GM23338 (cell line): ENCODE results near the gene USP35. TPM values are rescaled to one million over a fixed set of nuclear protein-coding genes. Genes with fewer than 3 reads are reported as not detected.

ENCODE experiments used
- ATAC-seq: fragments of 200-7000 bp; cut with Tn5 transposase; 3 replicates; pipeline ENCODE4 v1.9.1; 2020
- DNase-seq: peaks from one replicate; pipeline ENCODE4 v3.0.0-alpha.2; 2015; ENCODE audit warnings: low spot score
- H2AFZ ChIP-seq: fragments of 200-600 bp; sonication (generic); 2 replicates; pipeline ENCODE4 v1.8.0; 2016; ENCODE audit warnings: antibody characterized with exemption, mild to moderate bottlenecking, moderate library complexity
- H3F3A ChIP-seq: fragments of 200-600 bp; sonication (generic); replicated peaks from 2 replicates; pipeline ENCODE4 v1.8.0; 2017; ENCODE audit warnings: antibody characterized with exemption, mixed run types, low read depth
- H3K27ac ChIP-seq: fragments of 200-600 bp; sonication (generic); 2 replicates; pipeline ENCODE4 v1.6.1; 2016; ENCODE audit warnings: low read depth
- H3K27me3 ChIP-seq: fragments of 200-600 bp; sonication (generic); 2 replicates; pipeline ENCODE4 v1.8.0; 2016; ENCODE audit warnings: mild to moderate bottlenecking, mixed run types, moderate library complexity; ENCODE audit not compliant: insufficient read depth
- H3K36me3 ChIP-seq: fragments of 200-600 bp; sonication (generic); 2 replicates; pipeline ENCODE4 v1.8.0; 2016; ENCODE audit warnings: mild to moderate bottlenecking; ENCODE audit not compliant: insufficient read depth
- H3K4me1 ChIP-seq: fragments of 200-600 bp; sonication (generic); 2 replicates; pipeline ENCODE4 v1.8.0; 2016; ENCODE audit warnings: mild to moderate bottlenecking, moderate library complexity; ENCODE audit not compliant: insufficient read depth
- H3K4me2 ChIP-seq: fragments of 200-600 bp; sonication (generic); 2 replicates; pipeline ENCODE4 v1.7.1; 2017; ENCODE audit warnings: mixed run types
- H3K4me3 ChIP-seq: fragments of 200-600 bp; sonication (generic); 2 replicates; pipeline ENCODE4 v1.6.1; 2016; ENCODE audit warnings: mixed run types
- H3K79me2 ChIP-seq: fragments of 200-600 bp; sonication (generic); replicated peaks from 2 replicates; pipeline ENCODE4 v1.8.0; 2017; ENCODE audit warnings: mild to moderate bottlenecking; ENCODE audit not compliant: insufficient read depth
- H3K9me2 ChIP-seq: fragments of 200-600 bp; sonication (generic); 2 replicates; pipeline ENCODE4 v1.8.0; 2017; ENCODE audit not compliant: insufficient read depth
- H4K20me1 ChIP-seq: fragments of 200-600 bp; sonication (generic); replicated peaks from 2 replicates; pipeline ENCODE4 v1.8.0; 2017; ENCODE audit warnings: mild to moderate bottlenecking; ENCODE audit not compliant: insufficient read depth
- H3K27ac Mint-ChIP-seq: 2 replicates; pipeline ENCODE4 v1.8.0; 2020; ENCODE audit warnings: inconsistent platforms, mild to moderate bottlenecking, moderate library complexity, mixed read lengths
- H3K27me3 Mint-ChIP-seq: 3 replicates; pipeline ENCODE4 v1.8.0; 2022; ENCODE audit warnings: low read depth, mild to moderate bottlenecking, moderate library complexity, mixed read lengths, inconsistent platforms; ENCODE audit not compliant: insufficient read depth, poor library complexity
- H3K36me3 Mint-ChIP-seq: 3 replicates; pipeline ENCODE4 v1.8.0; 2021; ENCODE audit warnings: low read depth, mild to moderate bottlenecking, inconsistent platforms, moderate library complexity, mixed read lengths
- H3K4me1 Mint-ChIP-seq: 3 replicates; pipeline ENCODE4 v1.8.0; 2020; ENCODE audit warnings: mild to moderate bottlenecking, inconsistent platforms, mixed read lengths
- H3K4me3 Mint-ChIP-seq: 3 replicates; pipeline ENCODE4 v1.8.0; 2021; ENCODE audit warnings: moderate library complexity, mild to moderate bottlenecking, inconsistent platforms, mixed read lengths
- H3K9me3 Mint-ChIP-seq: 3 replicates; pipeline ENCODE4 v1.8.0; 2020; ENCODE audit warnings: moderate library complexity, mild to moderate bottlenecking, inconsistent platforms, mixed read lengths
- ZNF331 ChIP-seq: fragments of 250-450 bp; sonication (Bioruptor Pico); IDR thresholded peaks from 2 replicates; pipeline ENCODE4 v1.5.0; 2020; ENCODE audit warnings: low read depth, mild to moderate bottlenecking, moderate library complexity
- polyA plus RNA-seq: library from polyadenylated mRNA; unstranded; fragments of >200 nt; fragmentation: Nextera tagmentation; extraction: Ambion mirVana; gene quantifications from 2 replicates; pipeline ENCODE4 v1.2.1, GENCODE V29; 2016
- total RNA-seq: library from RNA; depleted of rRNA; stranded (reverse); fragments of >200 nt; shearing (Covaris generic); gene quantifications from 2 replicates; pipeline ENCODE4 v1.2.3, GENCODE V29; 2014
- TF ChIP-seq, protein P1 (sequence below): IDR thresholded peaks from one replicate; pipeline ENCODE4 v1.6.1; 2018; ENCODE audit warnings: antibody characterized with exemption; ENCODE audit not compliant: unreplicated experiment
- TF ChIP-seq, protein P2 (sequence below): fragments of 250-450 bp; sonication (Bioruptor Pico); IDR thresholded peaks from 2 replicates; pipeline ENCODE4 v1.5.0; 2020; ENCODE audit warnings: mild to moderate bottlenecking, moderate library complexity
- TF ChIP-seq, protein P3 (sequence below), 2 experiments: fragments of 200-600 bp in 1 of 2; sonication (generic) in 1 of 2; conservative IDR thresholded peaks; 2 replicates each; pipeline versions ENCODE4 v1.5.1 to v1.6.1; 2016 to 2017; ENCODE audit warnings: antibody characterized with exemption in 2 of 2, low read depth in 2 of 2, mild to moderate bottlenecking in 2 of 2, moderate library complexity in 1 of 2

The USP35 gene
- total and polyA plus RNA-seq, 2 experiments from 2014 or later = 2.5 to 10.7 TPM

DNA sequence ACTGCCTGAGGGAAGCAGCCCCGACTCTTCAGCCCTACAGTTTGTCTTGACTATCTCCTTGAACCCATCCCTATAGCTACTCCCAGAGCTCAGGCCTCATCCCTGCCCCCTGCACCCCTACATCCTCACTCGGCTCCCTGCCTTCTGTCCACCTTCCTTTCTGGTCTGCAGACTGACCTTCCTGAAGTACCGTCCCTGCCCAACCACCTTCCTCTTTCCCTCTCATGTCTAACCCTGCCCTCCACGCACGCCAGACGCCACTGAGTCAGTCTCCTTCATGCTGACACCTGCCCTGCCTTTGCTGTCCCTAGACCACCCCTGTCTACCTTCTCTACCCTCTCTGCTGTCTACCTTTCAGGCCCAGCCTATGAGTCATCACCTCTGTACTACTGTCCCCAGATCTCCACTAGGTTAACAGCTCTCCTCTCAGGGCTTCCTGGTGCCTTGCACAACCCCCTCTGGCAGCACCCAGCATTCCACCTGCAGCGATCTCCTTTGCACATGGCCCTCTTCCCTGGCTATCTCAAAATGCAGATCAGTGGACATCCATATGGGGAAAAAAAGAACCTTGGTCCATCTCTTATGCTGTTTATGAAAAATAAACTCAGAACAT lies 9.2 kb upstream of the USP35 start (continued):
- TF ChIP-seq, protein P1, sequence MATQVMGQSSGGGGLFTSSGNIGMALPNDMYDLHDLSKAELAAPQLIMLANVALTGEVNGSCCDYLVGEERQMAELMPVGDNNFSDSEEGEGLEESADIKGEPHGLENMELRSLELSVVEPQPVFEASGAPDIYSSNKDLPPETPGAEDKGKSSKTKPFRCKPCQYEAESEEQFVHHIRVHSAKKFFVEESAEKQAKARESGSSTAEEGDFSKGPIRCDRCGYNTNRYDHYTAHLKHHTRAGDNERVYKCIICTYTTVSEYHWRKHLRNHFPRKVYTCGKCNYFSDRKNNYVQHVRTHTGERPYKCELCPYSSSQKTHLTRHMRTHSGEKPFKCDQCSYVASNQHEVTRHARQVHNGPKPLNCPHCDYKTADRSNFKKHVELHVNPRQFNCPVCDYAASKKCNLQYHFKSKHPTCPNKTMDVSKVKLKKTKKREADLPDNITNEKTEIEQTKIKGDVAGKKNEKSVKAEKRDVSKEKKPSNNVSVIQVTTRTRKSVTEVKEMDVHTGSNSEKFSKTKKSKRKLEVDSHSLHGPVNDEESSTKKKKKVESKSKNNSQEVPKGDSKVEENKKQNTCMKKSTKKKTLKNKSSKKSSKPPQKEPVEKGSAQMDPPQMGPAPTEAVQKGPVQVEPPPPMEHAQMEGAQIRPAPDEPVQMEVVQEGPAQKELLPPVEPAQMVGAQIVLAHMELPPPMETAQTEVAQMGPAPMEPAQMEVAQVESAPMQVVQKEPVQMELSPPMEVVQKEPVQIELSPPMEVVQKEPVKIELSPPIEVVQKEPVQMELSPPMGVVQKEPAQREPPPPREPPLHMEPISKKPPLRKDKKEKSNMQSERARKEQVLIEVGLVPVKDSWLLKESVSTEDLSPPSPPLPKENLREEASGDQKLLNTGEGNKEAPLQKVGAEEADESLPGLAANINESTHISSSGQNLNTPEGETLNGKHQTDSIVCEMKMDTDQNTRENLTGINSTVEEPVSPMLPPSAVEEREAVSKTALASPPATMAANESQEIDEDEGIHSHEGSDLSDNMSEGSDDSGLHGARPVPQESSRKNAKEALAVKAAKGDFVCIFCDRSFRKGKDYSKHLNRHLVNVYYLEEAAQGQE = no peak
- TF ChIP-seq, protein P2, sequence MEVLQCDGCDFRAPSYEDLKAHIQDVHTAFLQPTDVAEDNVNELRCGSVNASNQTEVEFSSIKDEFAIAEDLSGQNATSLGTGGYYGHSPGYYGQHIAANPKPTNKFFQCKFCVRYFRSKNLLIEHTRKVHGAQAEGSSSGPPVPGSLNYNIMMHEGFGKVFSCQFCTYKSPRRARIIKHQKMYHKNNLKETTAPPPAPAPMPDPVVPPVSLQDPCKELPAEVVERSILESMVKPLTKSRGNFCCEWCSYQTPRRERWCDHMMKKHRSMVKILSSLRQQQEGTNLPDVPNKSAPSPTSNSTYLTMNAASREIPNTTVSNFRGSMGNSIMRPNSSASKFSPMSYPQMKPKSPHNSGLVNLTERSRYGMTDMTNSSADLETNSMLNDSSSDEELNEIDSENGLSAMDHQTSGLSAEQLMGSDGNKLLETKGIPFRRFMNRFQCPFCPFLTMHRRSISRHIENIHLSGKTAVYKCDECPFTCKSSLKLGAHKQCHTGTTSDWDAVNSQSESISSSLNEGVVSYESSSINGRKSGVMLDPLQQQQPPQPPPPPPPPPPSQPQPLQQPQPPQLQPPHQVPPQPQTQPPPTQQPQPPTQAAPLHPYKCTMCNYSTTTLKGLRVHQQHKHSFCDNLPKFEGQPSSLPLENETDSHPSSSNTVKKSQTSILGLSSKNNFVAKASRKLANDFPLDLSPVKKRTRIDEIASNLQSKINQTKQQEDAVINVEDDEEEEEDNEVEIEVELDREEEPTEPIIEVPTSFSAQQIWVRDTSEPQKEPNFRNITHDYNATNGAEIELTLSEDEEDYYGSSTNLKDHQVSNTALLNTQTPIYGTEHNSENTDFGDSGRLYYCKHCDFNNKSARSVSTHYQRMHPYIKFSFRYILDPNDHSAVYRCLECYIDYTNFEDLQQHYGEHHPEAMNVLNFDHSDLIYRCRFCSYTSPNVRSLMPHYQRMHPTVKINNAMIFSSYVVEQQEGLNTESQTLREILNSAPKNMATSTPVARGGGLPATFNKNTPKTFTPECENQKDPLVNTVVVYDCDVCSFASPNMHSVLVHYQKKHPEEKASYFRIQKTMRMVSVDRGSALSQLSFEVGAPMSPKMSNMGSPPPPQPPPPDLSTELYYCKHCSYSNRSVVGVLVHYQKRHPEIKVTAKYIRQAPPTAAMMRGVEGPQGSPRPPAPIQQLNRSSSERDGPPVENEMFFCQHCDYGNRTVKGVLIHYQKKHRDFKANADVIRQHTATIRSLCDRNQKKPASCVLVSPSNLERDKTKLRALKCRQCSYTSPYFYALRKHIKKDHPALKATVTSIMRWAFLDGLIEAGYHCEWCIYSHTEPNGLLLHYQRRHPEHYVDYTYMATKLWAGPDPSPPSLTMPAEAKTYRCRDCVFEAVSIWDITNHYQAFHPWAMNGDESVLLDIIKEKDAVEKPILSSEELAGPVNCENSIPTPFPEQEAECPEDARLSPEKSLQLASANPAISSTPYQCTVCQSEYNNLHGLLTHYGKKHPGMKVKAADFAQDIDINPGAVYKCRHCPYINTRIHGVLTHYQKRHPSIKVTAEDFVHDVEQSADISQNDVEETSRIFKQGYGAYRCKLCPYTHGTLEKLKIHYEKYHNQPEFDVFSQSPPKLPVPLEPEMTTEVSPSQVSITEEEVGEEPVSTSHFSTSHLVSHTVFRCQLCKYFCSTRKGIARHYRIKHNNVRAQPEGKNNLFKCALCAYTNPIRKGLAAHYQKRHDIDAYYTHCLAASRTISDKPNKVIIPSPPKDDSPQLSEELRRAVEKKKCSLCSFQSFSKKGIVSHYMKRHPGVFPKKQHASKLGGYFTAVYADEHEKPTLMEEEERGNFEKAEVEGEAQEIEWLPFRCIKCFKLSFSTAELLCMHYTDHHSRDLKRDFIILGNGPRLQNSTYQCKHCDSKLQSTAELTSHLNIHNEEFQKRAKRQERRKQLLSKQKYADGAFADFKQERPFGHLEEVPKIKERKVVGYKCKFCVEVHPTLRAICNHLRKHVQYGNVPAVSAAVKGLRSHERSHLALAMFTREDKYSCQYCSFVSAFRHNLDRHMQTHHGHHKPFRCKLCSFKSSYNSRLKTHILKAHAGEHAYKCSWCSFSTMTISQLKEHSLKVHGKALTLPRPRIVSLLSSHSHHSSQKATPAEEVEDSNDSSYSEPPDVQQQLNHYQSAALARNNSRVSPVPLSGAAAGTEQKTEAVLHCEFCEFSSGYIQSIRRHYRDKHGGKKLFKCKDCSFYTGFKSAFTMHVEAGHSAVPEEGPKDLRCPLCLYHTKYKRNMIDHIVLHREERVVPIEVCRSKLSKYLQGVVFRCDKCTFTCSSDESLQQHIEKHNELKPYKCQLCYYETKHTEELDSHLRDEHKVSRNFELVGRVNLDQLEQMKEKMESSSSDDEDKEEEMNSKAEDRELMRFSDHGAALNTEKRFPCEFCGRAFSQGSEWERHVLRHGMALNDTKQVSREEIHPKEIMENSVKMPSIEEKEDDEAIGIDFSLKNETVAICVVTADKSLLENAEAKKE (CRISPR knock-in tag) = no peak
- no peak for TF ChIP-seq ZNF331 (CRISPR knock-in tag)

DNA sequence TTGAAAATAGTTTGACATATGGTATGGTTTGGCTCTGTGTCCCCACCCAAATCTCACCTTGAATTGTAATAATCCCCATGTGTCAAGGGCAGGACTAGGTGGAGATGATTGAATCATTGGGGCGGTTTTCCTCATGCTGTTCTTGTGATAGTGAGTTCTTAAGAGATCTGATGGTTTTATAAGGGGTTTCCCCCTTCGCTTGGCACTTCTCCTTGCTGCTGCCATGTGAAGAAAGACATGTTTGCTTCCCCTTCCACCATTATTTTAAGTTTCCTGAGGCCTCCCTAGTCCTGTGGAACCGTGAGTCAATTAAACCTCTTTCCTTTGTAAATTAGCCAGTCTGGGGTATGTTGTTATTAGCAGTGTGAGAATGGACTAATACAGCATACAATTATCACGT lies 8.0 kb upstream of the USP35 start:
- no peak overlapping the region for H3K4me3 Mint-ChIP-seq
- no peaks in the 10 kb centered on the region for H4K20me1 ChIP-seq
- H3K4me2 ChIP-seq = no peak overlapping the region
- H3K36me3 Mint-ChIP-seq = no peaks in the 10 kb centered on the region
- H3K27ac Mint-ChIP-seq = no peak overlapping the region
- H3K4me1 Mint-ChIP-seq = peaks cover 5% of the 10 kb centered on the region; the same call in 2 of the 3 replicates
- no peaks in the 10 kb centered on the region; the same call in 2 of the 3 replicates for H3K9me3 Mint-ChIP-seq
- DNase-seq (no peak), ATAC-seq (no peak)
- H3K27me3 Mint-ChIP-seq = peaks cover 2% of the 10 kb centered on the region
- no peak overlapping the region for H3K27ac ChIP-seq
- H3F3A ChIP-seq = no peaks in the 10 kb centered on the region
- no peaks in the 10 kb centered on the region for H3K27me3 ChIP-seq
- H3K4me1 ChIP-seq = no peaks in the 10 kb centered on the region
- no peaks in the 10 kb centered on the region for H3K9me2 ChIP-seq
- no peaks in the 10 kb centered on the region for H3K36me3 ChIP-seq
- no peak overlapping the region for H3K4me3 ChIP-seq
- TF ChIP-seq, protein P3, sequence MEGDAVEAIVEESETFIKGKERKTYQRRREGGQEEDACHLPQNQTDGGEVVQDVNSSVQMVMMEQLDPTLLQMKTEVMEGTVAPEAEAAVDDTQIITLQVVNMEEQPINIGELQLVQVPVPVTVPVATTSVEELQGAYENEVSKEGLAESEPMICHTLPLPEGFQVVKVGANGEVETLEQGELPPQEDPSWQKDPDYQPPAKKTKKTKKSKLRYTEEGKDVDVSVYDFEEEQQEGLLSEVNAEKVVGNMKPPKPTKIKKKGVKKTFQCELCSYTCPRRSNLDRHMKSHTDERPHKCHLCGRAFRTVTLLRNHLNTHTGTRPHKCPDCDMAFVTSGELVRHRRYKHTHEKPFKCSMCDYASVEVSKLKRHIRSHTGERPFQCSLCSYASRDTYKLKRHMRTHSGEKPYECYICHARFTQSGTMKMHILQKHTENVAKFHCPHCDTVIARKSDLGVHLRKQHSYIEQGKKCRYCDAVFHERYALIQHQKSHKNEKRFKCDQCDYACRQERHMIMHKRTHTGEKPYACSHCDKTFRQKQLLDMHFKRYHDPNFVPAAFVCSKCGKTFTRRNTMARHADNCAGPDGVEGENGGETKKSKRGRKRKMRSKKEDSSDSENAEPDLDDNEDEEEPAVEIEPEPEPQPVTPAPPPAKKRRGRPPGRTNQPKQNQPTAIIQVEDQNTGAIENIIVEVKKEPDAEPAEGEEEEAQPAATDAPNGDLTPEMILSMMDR (conservative IDR thresholded peaks at IDR 0.05; ENCODE audit: low read depth in 2 of 2) = no peak
- no peak overlapping the region for H2AFZ ChIP-seq
- H3K79me2 ChIP-seq = no peaks in the 10 kb centered on the region
